GM21825 (cell line): Measurements from ENCODE around the gene ERVH48-1.
"Not testable (repeated sequence)": the region's sequence is repeated elsewhere in the genome, so short reads cannot be mapped to it uniquely, and the experiment has no call there.

Experiments used
- ATAC-seq: cut with Tn5 transposase; IDR thresholded peaks from one replicate; pipeline ENCODE4 v1.9.1; 2021; ENCODE audit warnings: mild to moderate bottlenecking, moderate library complexity; ENCODE audit not compliant: unreplicated experiment

The ERVH48-1 gene

DNA sequence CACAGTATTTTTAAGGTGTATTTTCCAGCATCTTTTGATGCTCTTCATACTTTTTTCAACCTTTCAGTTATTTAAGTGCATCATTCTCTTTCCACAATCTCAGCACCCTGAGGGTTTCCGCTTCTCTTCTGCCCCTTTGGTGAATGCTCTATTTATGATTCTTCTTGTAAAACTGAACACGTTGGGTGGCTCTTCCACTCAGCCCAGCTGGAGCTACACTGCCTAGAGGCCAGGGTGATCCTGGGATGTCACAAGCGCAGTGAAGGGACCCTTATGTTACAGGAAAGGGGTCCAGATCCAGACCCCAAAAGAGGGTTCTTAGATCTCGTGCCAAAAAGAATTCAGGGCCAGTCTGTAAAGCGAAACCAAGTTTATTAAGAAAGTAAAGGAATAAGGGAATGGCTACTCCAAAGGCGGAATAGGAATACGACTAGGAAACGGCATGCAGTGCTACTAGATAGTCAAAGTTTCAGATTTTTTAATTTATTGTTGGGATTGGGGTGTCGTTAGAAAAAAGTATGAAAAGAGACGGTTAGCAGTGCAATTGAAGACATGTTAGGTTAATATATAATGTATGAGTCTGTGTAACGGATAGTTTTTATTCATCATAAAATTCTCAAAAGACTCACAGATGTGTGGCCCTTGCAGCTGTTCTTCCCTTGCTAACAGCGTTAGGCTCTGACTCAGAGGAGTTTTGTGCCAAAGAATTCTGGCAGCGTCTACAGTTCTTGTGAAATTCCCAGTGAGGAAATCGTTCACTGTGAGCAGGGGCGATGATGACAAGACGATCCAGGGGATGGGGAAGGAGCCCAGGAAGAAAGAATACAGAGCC, 14.4 kb upstream of the ERVH48-1 start:
- ATAC-seq: no peak

DNA sequence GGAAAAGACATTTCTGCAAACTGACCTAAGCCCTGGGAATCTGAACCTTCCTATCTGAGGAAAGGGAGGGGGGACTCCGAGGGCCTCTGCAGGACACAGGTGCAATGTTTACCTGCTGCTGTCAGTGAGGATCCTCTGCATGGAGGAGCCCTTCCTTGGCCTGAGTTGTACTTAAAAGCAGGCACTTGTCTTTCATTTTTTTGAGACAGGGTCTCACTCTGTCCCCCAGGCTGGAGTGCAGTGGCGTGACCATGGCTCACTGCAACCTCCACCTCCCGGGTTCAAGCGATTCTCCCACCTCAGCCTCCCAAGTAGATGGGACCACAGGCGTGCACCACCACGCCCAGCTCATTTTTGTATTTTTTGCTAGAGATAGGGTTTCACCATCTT, 13.2 kb upstream of the ERVH48-1 start:
- not testable (repeated sequence) for ATAC-seq

DNA sequence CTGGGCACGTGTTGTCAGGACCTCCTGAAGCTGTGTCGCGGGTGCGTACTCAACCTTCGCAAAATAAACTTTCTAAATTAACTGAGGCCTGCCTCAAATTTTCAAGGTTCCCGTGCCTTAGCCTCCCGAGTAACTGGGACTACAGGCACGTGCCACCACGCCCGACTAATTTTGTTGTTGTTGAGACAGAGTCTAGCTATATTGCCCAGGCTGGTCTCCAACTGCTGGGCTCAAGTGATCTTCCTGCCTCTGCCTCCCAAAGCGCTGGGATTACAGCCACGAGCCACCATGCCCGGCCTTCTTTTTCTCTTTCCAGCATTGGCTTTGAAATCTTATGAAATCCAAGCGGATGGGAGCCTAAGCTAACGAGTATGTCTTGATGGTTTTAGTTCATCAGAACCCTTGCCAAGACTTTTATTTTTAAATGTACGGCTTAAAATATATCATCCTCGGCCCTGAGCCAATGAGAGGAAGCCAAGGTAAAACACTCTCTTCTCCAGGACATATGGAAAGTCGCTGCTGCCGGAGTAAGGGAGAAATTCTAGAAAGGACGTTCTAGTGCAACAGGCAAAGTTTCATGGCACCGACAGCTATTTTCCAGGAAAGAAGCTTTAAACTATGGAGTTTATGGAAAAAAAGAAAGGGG, 12.7 kb upstream of the ERVH48-1 start:
- ATAC-seq: no peak

DNA sequence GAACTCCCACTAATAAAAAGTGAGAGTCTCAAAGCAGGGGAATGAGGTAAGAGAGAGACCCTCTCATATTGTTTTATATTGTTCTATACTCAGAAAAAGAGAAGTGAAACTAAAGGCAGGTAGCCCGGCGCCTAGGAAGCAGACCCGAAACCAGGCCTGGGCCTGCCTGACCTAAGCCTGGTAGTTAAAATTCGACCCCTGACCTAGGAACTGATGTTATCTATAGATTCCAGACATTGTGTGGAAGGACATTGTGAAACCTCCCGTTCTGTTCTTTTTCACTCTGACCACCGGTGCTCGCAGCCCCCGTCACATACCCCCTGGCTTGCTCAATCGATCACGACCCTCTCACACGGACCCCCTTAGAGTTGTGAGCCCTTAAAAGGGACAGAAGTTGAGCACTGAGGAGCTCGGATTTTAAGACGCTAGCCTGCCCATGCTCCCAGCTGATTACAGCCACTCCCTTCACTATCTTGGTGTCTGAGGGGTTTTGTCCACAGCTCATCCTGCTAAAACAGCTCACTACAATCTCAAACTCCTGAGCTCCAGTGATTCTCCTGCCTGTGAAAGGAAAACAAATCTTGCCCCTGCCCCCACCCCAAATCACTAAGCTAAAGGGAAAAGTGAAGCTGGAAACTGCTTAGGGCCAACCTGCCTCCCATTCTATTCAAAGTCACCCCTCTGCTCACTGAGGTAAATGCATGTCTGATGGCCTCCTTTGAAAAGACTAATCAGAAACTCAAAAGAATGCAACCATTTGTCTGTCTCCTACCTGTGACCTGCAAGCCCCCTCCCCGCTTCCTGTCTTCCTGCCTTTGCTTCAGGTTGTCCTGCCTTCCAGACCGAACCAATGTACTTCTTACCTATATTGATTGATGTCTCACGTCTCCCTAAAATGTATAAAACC, 11.9 kb upstream of the ERVH48-1 start:
- ATAC-seq: not testable (repeated sequence)

DNA sequence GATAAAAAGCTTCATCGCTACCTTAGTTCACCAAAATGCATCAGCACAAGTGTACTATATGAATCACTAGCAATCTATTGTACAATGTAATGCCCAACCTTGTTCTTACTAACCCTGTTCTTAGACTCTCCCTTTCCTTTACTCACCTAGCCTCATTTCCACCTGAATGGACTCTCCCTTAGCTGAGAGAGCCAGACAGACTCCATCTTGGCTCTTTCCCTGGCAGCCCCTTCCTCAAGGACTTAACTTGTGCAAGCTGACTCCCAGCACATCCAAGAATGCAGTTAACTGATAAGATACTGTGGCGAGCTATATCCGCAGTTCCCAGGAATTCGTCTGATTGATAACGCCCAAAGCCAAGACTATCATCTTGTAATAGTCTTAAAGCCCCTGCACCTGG, 10.9 kb upstream of the ERVH48-1 start:
- ATAC-seq: not testable (repeated sequence)

DNA sequence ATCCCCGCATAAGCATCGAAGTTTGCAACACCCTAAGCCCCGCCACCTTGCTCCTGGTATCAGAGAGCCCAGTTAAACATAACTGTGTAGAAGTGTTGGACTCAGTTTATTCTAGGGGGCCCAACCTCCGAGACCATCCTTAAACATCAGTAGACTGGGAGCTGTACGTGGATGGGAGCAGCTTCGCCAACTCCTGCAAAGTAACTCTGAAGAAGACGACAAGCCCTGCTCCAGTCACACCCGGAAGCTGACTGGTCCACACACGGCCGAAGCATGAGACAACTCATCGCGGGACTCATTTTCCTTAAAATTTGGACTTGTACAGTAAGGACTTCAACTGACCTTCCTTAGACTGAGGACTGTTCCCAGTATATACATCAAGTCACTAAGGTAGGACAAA, 8.5 kb upstream of the ERVH48-1 start:
- ATAC-seq: not testable (repeated sequence)

DNA sequence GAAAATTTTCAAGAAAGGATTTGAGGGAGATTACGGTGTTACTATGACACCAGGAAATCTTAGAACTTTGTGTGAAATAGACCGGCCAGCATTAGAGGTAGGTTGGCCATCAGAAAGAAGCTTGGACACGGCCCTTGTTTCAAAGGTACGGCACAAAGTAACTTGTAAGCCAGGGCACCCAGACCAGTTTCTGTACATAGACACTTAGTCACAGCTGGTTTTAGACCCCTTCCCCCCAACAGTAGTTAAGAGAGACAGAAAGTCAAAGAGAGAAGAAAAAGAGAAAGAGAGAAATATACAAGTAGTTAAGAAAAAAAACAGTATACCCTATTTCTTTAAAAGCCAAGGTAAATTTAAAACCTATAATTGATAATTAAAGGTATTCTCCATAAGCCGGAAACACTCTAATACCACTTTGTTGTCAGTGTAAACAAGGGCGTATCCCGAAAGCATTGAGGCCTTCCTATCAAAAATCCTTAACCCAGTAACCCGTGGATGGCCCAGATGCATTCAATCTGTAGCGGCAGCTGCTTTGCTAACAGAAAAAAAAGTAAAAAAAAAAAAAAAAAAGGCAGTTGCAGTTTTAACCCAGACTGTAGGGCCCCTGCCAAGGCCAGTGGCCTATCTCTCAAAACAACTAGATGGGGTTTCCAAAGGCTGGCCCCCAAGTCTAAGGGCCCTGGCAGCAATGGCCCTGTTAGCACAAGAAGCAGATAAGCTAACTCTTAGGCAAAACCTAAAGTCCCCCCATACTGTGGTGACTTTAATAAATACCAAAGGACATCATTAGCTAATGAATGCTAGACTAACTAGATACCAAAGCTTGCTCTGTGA, 7.9 kb upstream of the ERVH48-1 start:
- not testable (repeated sequence) for ATAC-seq

DNA sequence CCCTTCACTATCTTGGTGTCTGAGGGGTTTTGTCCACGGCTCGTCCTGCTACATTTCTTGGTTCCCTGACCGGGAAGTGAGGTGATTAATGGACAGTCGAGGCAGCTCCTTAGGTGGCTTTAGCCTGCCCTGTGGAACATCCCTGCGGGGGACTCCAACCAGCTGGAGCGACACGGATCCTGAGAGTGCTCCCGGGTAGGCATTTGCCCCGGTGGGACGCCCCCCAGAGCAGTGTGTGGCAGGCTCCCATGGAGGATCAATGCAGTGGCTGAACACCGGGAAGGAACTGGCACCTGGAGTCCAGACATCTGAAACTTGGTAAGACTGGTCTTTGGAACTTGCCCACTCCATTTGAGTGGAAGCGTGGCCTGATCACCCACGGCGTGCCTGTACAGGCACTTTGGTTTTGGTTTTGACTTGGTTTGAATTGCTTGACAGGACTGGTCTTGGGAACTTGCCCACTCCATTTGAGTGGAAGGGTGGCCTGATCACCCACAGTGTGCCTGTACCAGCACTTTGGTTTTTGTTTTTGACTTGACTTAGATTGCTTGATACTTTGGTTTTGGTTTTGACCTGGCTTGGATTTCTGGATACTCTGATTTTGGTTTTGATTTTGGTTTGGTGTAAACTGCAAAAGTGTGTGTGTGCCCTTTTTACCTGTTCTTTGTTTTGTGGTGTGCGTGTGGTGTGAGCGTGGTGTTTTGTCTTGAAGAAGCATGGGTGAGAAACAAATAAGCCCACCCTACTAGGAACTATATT, 7.1 kb upstream of the ERVH48-1 start:
- ATAC-seq: not testable (repeated sequence)

DNA sequence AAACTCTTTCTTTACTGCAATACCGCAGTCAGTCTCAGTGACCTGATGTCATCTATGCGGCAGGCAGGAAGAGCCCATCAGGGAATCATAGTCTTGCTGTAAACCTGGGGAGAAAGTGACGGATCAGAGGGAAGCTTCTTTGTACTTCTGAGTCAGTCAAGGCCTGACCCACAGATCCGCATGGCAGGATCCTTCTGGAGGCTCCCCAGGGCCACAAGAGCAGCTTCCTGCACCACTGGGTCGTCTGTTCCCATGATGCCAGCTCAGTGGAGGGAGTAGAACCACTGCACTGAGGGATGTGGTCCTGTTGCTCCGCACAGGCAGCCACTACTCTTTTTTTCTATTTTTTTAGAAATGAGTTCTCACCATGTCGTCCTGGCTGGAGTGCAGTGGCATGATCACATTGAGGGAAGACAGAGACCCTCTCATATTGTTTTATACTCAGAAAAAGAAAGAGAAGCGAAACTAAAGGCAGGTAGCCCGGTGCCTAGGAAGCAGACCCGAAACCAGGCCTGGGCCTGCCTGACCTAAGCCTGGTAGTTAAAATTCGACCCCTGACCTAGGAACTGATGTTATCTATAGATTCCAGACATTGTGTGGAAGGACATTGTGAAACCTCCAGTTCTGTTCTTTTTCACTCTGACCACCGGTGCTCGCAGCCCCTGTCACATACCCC, 6.3 kb upstream of the ERVH48-1 start:
- no peak for ATAC-seq

DNA sequence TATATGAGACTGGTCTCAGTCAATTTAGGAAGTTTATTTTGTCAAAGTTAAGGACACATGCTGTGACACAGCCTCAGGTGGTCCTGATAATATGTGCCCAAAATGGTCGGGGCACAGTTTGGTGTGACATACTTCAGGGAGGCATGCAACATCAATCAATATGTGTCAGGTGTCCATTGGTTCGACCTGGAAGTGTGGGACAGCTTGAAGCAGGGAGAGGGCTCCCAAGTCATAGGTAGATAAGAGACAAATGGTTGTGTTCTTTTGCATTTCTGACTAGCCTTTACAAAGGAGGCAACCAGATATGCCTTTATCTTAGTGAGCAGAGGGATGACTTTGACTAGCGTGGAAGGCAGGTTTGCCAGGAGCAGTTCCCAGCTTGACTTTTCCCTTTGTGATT, 4.5 kb upstream of the ERVH48-1 start:
- ATAC-seq: no peak

DNA sequence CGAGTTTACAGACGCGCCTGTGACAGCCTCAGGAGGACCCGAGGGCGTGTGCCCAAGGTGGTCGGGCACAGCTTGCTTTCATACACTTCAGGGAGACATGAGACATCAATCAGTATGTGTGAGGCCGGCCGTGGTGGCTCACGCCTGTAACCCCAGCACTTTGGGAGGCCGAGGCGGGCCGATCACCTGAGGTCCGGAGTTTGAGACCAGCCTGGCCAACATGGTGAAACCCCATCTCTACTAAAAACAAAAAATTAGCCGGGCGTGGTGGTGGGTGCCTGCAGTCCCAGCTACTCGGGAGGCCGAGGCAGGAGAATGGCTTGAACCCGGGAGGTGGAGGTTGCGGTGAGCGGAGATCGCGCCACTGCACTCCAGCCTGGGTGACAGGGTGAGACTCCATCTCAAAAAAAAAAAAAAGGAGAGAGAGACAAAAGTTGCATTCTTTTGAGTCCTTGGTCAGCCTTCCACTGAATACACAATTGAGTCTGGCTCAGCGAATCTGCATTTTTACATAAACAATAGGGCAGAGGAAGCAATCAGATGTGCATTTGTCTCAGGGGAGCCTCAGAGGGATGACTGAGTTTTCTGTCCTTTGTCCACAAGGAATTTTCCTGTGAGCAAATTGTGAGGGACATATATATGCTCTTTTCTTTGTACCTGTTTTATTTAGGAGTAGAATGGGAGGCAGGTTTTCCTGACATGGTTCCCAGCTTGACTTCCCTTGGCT, 2.2 kb upstream of the ERVH48-1 start:
- ATAC-seq: not testable (repeated sequence)

DNA sequence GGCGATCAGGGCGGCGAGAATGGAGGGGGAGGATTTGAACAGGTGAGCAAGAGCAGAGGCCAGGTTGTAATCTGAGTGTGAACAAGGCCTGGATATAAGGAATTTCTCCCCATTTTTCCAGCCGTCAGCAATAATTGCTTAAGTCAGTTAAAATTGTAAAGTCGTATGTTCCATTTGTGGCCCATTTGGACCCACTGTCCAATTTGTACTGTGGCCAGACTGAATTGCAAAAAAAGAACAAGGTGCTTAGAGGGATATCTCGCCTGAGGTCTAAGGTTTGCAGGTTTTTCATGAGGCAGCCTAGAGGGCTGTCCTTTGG, 1.0 kb downstream of the ERVH48-1 start:
- no peak for ATAC-seq

DNA sequence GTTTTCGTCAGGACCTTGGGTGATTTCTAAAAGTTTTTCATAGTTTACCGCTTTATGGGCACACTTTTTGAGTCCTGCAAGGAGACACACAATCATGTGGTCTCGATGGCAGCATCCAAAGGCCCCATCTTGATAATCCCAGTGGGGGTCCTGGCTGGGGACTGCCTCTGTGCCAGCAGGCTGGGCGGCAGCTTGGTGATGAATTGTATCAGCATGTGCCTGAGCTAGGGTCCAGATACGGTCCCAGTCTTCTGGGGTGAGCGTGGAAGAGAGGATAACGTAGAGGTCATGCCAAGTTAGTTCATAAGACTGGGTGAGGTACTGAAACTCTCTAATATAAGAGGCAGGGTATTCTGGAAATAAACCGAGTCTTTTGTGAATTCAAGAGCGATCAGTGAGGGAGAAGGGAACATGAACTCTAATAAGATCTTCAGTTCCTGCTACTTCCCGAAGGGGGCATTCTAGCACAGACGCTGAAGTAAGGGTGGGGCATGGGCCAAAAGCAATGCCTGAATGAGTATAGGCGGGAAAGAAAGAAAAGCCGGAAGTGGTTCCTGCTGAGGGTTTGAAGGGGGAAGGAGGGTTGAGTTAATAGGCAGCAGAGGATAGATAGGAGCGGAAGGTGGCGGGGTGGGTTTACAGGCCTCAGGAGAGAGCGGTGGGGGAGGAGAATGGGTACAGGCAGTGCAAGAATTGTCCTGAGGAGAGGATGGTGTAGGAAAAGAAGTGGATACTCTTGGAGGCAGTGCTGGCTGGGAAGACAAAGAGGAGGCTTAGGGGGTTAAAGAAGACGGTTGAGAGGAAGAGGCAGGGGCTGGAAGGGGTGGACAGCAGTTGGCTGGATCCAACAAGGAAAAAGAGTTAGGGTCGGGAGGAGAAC, 1.6 kb downstream of the ERVH48-1 start:
- ATAC-seq: peak; percentile 80

DNA sequence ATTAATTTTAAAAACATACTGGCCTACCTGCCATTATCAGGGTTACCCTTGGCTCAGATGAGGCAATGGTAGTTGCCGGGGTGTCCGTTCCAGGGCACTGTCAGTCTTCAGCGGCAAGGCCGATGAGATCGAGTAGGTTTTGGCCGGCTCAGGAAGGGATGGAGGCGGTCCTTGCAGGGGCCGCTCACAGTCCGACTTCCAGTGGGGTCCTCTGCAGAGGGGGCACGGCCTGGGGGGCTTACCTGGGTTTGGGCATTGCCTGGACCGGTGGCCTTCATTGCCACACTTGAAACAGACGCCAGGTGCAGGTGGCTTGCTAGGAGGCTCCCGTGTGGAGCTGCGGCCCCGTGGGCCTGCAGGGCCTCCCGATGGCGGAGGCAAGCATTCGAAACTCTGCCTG, 2.5 kb downstream of the ERVH48-1 start:
- no peak for ATAC-seq

DNA sequence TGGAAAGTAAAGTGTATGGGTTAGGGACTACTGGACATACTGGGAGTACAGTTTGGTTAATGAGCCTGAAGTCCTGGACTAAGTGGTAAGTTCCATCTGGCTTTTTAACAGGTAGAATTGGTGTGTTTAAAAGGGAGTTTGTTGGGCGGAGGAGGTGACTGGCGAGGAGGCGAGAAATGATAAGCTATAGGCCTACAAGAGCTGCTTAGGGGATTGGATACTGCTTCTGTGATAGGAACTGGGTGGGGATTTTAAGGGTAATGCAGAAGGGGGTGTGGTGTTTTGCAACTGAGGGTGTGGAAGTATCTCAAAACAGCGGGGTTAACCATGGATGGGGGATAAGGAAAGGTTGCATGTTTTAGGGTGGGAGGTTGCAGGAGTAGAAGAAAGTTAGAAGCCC, 3.5 kb downstream of the ERVH48-1 start:
- ATAC-seq: no peak

DNA sequence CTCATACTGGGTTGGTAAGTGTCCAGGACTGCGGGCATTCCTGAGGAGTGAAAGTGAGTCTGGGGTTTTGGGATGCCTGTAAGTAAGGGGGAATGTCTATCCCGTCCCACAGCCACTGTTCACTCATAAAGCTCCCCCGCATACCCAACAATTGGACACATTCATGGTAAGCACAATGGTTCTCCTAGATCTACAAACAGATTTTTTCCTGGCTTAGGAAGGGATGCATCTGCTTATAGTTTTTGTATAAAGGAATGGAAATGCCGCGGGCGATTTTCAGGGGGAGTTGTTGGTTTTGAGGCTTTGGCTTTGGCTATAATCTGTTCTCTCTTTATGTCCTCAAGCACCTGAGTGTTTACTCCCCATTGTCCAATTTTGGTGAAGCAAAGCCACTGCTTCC, 7.1 kb downstream of the ERVH48-1 start:
- no peak for ATAC-seq

DNA sequence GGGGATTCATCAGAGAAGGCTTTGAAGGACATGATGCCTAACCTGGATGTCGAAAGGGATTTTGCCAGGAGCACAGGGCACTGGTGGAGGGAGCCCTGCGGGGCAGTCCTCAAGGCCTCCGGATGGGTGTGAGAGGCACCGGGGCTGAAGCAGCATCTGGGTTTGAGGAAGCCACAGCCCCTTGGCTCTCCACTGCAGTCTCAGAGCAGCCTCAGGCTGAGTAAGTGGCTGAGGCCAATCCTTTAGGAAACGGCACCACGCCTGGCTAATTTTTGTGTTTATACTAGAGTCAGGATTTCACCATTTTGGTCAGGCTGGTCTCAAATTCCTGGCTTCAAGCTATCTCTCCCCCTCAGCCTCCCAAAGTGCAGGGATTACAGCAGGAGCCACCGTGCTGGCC, 12.0 kb downstream of the ERVH48-1 start:
- ATAC-seq: no peak

DNA sequence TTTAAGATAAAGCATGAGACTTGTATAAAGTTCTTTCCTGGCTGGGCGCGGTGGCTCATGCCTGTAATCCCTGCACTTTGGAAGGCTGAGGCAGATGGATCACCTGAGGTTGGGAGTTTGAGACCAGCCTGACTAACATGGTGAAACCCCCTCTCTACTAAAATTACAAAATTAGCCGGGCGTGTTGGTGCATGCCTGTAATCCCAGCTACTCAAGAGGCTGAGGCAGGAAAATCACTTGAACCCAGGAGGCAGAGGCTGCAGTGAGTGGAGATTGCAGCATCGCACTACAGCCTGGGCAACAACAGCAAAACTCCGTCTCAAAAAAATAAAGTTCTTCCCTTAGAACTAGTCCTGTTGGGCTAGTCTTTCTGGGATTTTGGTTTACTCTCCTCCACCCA, 13.5 kb downstream of the ERVH48-1 start:
- not testable (repeated sequence) for ATAC-seq
